ENCODE measurements around the gene RER1.

DNA sequence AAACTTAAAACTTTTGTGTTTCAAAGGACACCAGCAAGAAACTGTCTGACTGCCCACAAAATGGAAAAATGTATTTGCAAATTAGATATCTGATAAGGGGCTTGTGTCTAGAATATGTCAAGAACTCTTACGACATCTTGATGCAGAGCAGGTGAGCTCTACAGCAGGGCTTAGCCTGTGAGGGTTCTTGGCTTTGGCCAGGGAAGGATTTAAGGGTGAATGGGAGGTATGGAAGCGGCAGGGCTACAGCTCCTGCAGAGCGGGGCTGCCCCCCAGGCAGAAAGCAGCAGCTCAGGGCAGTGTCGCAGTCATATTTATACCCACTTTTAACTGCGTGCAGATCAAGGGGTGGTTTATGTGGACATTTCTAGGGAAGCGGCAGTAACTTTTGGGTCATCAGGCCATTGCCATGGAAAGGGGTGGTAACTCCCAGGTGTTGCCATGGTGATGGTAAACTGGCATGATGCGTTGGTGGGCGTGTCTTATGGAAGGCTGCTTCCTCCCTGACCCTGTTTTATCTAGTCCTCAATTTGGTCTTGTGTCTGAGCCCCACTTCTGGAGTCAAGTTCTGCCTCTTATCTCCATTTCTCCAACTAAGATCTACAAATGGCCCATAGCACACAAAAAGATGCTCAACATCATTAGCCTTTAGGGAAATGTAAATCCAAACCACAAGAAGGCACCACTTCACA, 23.4 kb upstream of the RER1 start:
- TF ChIP-seq, protein P1, sequence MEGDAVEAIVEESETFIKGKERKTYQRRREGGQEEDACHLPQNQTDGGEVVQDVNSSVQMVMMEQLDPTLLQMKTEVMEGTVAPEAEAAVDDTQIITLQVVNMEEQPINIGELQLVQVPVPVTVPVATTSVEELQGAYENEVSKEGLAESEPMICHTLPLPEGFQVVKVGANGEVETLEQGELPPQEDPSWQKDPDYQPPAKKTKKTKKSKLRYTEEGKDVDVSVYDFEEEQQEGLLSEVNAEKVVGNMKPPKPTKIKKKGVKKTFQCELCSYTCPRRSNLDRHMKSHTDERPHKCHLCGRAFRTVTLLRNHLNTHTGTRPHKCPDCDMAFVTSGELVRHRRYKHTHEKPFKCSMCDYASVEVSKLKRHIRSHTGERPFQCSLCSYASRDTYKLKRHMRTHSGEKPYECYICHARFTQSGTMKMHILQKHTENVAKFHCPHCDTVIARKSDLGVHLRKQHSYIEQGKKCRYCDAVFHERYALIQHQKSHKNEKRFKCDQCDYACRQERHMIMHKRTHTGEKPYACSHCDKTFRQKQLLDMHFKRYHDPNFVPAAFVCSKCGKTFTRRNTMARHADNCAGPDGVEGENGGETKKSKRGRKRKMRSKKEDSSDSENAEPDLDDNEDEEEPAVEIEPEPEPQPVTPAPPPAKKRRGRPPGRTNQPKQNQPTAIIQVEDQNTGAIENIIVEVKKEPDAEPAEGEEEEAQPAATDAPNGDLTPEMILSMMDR (IDR thresholded peaks at IDR 0.05 in 8 of 11, conservative IDR thresholded peaks at IDR 0.05 in 3 of 11) = no peak
- TF ChIP-seq POLR2A (IDR thresholded peaks at IDR 0.05) = no peak

Measured in spleen (tissue), 7 donors.